ENCODE data around the gene CCNB1IP1.
"Not testable (repeated sequence)": the region's sequence is repeated elsewhere in the genome, so short reads cannot be mapped to it uniquely, and the experiment has no call there.

The CCNB1IP1 gene

DNA sequence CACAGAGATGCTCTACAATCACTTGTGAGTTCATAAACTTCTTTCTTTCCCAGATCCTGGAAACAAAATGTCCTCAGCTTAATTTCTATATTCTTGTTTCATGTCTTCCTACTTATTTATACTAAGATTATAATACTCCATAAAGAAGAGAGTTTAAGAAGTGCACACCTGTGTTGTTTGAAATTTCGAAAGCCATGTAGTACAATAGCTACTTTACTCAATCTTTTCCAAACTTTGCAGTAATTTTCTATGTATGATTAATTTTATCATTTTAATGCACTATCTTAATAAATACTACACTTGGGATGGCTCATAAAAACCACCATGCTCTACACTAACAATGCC, 27.0 kb downstream of the CCNB1IP1 start:
- Mint-ChIP-seq H3K27me3 (no peaks in the 10 kb centered on the region), H3K36me3 (peaks cover 2% of the 10 kb centered on the region), H3K9me3 (ENCODE audit: low read depth) (no peaks in the 10 kb centered on the region), H3K27ac (peak overlapping the region; percentile 87), H3K4me1 (ENCODE audit: low read depth) (peaks cover 30% of the 10 kb centered on the region), H3K4me3 (peak overlapping the region; percentile 96)

DNA sequence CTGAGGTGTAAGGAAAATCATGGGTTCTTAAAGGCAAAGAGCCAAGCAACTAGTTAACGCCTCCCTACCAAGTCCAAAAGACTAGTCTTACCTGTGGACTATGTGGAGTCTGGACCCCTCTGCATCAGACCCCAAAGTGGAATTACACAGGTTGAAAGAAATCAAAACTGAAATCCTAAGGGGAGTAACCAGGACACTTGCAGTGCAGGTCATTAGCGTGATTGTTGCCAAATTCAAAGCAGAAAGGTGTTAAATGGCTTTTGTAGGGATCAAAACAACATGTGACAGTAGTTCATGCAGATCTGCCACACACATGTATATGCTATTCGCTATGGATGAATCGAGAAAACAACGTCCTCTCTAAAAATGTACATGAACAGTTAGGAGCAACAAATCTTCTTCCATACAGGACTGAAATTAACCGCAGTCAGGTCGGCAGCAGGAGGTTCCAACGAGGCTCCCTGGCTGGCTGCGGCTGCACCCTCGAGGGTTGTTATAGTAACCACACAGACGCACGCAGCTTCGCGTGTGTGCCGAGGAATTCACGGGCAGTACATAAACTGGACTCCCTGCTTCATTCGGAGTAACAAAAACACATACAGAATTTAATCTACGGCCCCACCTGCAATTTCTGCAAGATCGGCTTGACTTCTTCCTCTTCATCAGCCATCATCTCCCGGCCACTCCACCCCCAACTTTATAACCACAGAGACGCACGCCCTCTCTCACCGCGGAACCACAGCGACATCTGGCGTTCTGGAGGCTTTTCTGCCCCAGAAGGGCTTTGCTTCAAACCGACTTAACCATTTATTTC, 27.6 kb downstream of the CCNB1IP1 start, which contains the start of gene TTC5:
TSS of gene TTC5 (minus strand) at position 687 of the 814 bp plus-strand sequence. CDS start at position 673, 14 bp downstream.
- H3K27me3 Mint-ChIP-seq, result no peaks in the 10 kb centered on the region
- H3K9me3 Mint-ChIP-seq (ENCODE audit: low read depth), result no peaks in the 10 kb centered on the region
- peaks cover 30% of the 10 kb centered on the region for H3K4me1 Mint-ChIP-seq (ENCODE audit: low read depth)
- peak within 1 kb of the TSS; percentile 96 for H3K4me3 Mint-ChIP-seq
- H3K36me3 Mint-ChIP-seq, result peaks cover 4% of the 10 kb centered on the region
- H3K27ac Mint-ChIP-seq, result peak within 1 kb of the TSS; percentile 87

DNA sequence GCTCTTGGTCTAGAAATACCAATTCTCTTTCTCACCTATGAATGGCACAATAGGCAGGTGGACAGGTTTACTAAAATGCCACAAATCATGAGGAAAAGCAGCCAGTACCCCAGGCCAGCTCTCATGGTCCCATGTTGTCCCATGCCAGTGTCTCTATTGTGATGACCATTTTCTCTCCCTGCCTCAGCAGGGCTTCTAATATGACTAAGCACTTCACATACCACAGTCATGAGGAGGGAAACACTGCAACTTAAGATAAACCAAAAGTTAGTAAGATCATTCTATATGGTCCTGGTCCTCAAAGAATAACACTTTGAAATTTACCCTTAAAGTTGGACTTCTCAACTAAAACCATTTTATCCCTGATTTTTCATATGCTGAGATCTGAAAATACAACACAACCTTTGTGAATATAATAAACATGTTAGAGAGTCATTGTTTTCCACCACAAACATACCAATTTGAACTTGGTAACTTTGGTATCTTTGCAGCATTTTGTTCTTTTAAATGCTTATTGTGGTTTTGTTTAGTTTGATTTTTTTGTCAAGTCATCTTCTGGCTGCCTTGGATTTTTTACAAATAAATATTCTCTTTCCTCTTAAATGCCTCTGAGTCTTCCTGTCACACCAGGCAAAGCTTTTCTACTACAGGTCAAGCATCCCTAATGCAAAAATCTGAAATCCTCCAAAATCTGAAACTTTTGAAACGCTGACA, 30.9 kb downstream of the CCNB1IP1 start:
- H3K9me3 Mint-ChIP-seq (ENCODE audit: low read depth), result no peaks in the 10 kb centered on the region
- H3K4me3 Mint-ChIP-seq, result no peak overlapping the region
- H3K4me1 Mint-ChIP-seq (ENCODE audit: low read depth), result peaks cover 30% of the 10 kb centered on the region
- no peak overlapping the region for H3K27ac Mint-ChIP-seq
- H3K36me3 Mint-ChIP-seq, result peaks cover 10% of the 10 kb centered on the region
- H3K27me3 Mint-ChIP-seq, result no peaks in the 10 kb centered on the region

DNA sequence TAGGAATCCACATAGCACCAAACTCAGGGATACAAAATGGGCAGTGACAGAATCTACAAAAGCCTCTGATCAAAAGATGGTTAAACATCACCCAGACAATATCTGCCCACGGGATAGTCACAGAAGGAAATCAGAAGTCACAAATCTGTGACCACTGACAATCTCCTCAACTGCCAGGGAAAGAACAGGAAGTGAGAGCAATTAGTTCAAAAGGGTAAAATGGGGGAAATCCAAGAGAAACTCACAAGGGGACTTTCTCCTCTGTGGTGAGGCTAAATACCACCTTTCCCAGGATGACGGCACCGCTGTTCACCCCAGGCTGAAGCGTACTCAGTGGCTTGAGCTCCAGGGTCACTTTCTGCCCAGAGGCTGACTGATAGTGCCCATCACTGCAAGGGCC, 38.0 kb downstream of the CCNB1IP1 start:
- H3K27me3 Mint-ChIP-seq, result no peaks in the 10 kb centered on the region
- no peaks in the 10 kb centered on the region for H3K4me1 Mint-ChIP-seq (ENCODE audit: low read depth)
- H3K9me3 Mint-ChIP-seq (ENCODE audit: low read depth), result no peaks in the 10 kb centered on the region
- peaks cover 24% of the 10 kb centered on the region for H3K36me3 Mint-ChIP-seq
- H3K4me3 Mint-ChIP-seq, result no peak overlapping the region
- no peak overlapping the region for H3K27ac Mint-ChIP-seq

DNA sequence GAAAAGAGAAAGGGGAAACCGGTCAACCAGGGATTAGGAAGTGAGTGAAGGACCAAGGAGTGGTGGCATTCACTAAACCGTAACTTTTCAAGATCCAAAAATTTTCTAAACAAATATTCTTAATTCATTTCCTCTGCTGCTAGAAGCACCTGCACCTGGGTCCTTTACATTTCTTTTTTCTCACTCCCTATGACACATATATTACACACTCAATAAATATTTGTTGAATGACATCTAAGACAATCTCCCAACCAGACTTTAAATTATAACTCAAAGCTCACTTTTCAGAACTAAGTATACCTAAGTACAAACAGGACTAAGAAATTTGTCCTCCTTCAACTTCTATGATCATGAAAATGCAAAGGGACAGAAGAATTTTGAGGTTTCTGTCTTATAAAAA, 38.4 kb downstream of the CCNB1IP1 start:
- H3K27me3 Mint-ChIP-seq, result no peaks in the 10 kb centered on the region
- H3K36me3 Mint-ChIP-seq, result peaks cover 24% of the 10 kb centered on the region
- no peak overlapping the region for H3K4me3 Mint-ChIP-seq
- H3K9me3 Mint-ChIP-seq (ENCODE audit: low read depth), result no peaks in the 10 kb centered on the region
- no peaks in the 10 kb centered on the region for H3K4me1 Mint-ChIP-seq (ENCODE audit: low read depth)
- H3K27ac Mint-ChIP-seq, result no peak overlapping the region

DNA sequence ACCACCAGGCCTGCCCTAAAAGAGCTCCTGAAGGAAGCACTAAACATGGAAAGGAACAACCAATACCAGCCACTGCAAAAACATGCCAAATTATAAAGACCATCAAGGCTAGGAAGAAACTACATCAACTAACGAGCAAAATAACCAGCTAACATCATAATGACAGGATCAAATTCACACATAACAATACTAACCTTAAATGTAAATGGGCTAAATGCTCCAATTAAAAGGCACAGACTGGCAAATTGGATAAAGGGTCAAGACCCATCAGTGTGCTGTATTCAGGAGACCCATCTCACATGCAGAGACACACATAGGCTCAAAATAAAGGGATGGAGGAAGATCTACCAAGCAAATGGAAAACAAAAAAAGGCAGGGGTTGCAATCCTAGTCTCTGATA, 51.1 kb downstream of the CCNB1IP1 start:
- H3K9me3 Mint-ChIP-seq (ENCODE audit: low read depth), result peaks cover 10% of the 10 kb centered on the region
- H3K4me1 Mint-ChIP-seq (ENCODE audit: low read depth), result peaks cover 23% of the 10 kb centered on the region
- H3K27ac Mint-ChIP-seq, H3K27me3 Mint-ChIP-seq, H3K4me3 Mint-ChIP-seq: not testable (repeated sequence)
- H3K36me3 Mint-ChIP-seq, result peaks cover 55% of the 10 kb centered on the region

DNA sequence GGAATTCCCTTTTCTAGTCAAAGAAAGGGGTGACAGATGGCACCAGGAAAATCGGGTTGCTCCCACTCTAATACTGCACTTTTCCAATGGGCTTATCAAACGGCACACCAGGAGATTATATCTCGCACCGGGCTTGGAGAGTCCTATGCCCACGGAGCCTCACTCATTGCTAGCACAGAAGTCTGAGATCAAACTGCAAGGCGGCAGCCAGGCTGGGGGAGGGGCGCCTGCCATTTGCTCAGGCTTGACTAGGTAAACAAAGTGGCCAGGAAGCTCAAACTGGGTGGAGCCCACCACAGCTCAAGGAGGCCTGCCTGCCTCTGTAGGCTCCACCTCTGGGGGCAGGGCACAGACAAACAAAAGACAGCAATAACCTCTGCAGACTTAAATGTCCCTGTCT, 52.8 kb downstream of the CCNB1IP1 start:
- not testable (repeated sequence) for H3K27me3 Mint-ChIP-seq, H3K27ac Mint-ChIP-seq, H3K4me3 Mint-ChIP-seq
- H3K36me3 Mint-ChIP-seq, result peaks cover 47% of the 10 kb centered on the region
- peaks cover 23% of the 10 kb centered on the region for H3K4me1 Mint-ChIP-seq (ENCODE audit: low read depth)
- H3K9me3 Mint-ChIP-seq (ENCODE audit: low read depth), result peaks cover 10% of the 10 kb centered on the region

DNA sequence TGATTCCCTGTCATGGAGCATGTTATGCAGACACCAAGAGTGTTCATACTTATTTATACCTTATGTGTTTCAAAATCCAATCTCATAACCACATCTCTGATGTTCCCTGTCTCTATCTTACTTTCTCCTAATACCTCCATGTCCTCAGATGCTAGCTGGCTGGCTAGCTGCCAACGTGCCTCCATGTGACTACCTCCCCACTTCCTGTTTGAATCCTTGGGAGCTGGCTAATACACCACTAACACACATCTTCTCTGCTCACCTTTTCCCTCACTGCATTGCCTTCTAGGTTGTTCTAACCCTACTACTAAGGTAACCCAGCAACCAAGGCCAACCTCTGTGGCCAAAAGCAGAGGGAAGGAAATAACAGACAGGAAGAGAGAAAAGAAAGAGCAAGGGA, 54.7 kb downstream of the CCNB1IP1 start:
- peaks cover 23% of the 10 kb centered on the region for H3K4me1 Mint-ChIP-seq (ENCODE audit: low read depth)
- no peaks in the 10 kb centered on the region for H3K27me3 Mint-ChIP-seq
- H3K9me3 Mint-ChIP-seq (ENCODE audit: low read depth), result peaks cover 10% of the 10 kb centered on the region
- H3K27ac Mint-ChIP-seq, result peak overlapping the region; percentile 29
- H3K36me3 Mint-ChIP-seq, result peaks cover 55% of the 10 kb centered on the region
- no peak overlapping the region for H3K4me3 Mint-ChIP-seq

DNA sequence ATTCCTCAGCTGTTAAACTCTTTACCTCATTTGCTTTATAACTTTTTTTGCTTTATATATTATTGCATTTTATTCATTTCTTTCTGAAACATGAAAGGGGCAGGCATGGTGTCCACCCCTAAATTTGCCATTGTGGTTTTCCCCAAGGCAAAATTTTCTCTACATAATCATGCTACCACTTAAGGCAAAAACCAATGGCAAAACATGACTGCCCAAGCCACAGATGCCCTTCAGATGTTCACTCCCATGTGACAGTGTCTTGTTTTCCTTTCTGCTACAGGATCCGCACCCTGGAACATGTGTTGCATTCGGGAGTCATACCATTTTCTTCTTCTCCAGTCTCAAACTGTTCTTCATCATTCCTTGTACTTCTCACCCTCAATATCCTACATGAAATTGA, 55.7 kb downstream of the CCNB1IP1 start:
- H3K27me3 Mint-ChIP-seq, result no peaks in the 10 kb centered on the region
- H3K4me3 Mint-ChIP-seq, result no peak overlapping the region
- H3K9me3 Mint-ChIP-seq (ENCODE audit: low read depth), result peaks cover 10% of the 10 kb centered on the region
- no peak overlapping the region for H3K27ac Mint-ChIP-seq
- peaks cover 23% of the 10 kb centered on the region for H3K4me1 Mint-ChIP-seq (ENCODE audit: low read depth)
- H3K36me3 Mint-ChIP-seq, result peaks cover 52% of the 10 kb centered on the region

DNA sequence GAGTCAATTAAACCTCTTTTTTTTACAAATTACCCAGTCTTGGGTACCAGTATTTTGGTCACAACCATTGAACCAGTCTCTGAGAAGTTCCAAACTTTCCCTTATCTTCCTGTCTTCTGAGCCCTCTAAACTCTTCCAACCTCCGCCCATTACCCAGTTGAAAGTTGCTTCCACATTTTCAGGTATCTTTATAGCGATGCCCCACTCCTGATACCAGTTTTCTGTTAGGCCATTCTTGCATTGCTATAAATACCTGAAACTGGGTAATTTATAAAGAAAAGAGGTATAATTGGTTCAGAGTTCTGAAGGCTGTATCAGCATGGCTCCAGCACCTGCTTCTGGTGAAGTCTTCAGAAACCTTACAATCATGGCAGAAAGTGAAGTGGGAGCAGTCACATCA, 59.0 kb downstream of the CCNB1IP1 start:
- Mint-ChIP-seq H3K4me3 (no peak overlapping the region), H3K36me3 (peaks cover 50% of the 10 kb centered on the region), H3K27me3 (no peaks in the 10 kb centered on the region), H3K4me1 (ENCODE audit: low read depth) (peaks cover 7% of the 10 kb centered on the region), H3K9me3 (ENCODE audit: low read depth) (peaks cover 15% of the 10 kb centered on the region), H3K27ac (no peak overlapping the region)

DNA sequence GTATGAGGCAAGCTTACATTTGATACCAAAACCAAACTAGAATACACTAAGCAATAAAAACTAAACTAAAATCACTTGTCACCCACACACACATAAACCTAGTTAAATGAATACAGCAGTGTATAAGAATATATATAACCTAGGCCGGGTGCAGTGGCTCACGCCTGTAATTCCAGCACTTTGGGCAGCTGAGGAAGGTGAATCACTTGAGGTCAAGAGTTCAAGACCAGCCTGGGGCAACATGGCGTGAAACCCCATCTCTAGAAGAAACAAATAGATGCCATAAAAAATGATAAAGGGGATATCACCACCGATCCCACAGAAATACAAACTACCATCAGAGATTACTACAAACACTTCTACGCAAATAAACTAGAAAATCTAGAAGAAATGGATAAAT, 68.7 kb downstream of the CCNB1IP1 start:
- H3K36me3 Mint-ChIP-seq, result peaks cover 21% of the 10 kb centered on the region
- H3K27me3 Mint-ChIP-seq; H3K4me3 Mint-ChIP-seq; H3K9me3 Mint-ChIP-seq (ENCODE audit: low read depth); H3K27ac Mint-ChIP-seq; H3K4me1 Mint-ChIP-seq (ENCODE audit: low read depth): not testable (repeated sequence)

DNA sequence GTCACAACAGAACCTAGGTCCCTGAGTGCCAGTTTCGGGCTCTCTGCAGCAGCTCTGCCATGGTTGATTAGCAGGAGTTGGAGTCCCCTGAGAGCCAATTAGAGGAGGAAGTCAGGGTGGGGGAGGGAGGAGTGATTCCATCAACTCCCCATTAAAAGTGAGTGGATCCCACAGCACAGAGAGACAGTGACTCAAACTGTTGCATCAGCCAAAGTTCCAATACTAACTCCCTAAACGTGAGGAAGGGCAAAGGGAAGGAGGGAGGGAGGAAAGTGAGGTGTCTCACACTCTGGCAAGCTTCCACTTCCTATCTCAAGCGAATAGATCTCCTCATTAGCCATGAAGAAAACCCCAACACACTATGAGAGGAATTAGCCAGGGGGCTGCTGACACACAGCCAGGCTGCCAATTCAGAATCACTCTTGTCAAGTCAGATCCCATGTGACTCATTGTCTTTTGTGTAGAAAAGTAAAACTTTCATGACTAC, 70.4 kb downstream of the CCNB1IP1 start:
- Mint-ChIP-seq H3K36me3 (peaks cover 17% of the 10 kb centered on the region), H3K27ac (no peak overlapping the region), H3K9me3 (ENCODE audit: low read depth) (no peaks in the 10 kb centered on the region), H3K4me1 (ENCODE audit: low read depth) (no peaks in the 10 kb centered on the region), H3K4me3 (no peak overlapping the region), H3K27me3 (no peaks in the 10 kb centered on the region)
